Activated T-cell treated with anti-CD3 and anti-CD28 coated beads, Interleukin-2, amount 50 U/mL, for 72 hours (primary cell): ENCODE data around the gene ZSWIM6. TPM values are rescaled to one million over a fixed set of nuclear protein-coding genes. Genes with fewer than 3 reads are reported as not detected.

Experiments used
- ATAC-seq, 2 donors: fragments of 150-1000 bp; cut with Tn5 transposase; replicated peaks in 1 of 2; 2 replicates each; pipeline ENCODE4 v1.10.0; 2021; ENCODE audit warnings: moderate library complexity in 2 of 2, mild to moderate bottlenecking in 1 of 2
- DNase-seq, 2 donors: peaks; one replicate each; pipeline ENCODE4 v3.0.0; 2021 to 2022; ENCODE audit warnings: mixed read lengths in 1 of 2
- H3K27ac Mint-ChIP-seq: one replicate; pipeline ENCODE4 v1.8.0; 2022; ENCODE audit warnings: mild to moderate bottlenecking, moderate library complexity, mixed read lengths
- H3K27me3 Mint-ChIP-seq: one replicate; pipeline ENCODE4 v1.8.0; 2022; ENCODE audit warnings: low read depth, mixed read lengths
- H3K36me3 Mint-ChIP-seq, 2 donors: one replicate each; pipeline ENCODE4 v1.8.0; 2022; ENCODE audit warnings: mixed read lengths in 2 of 2, mild to moderate bottlenecking in 1 of 2; ENCODE audit not compliant: insufficient read depth in 2 of 2
- H3K4me1 Mint-ChIP-seq: one replicate; pipeline ENCODE4 v1.8.0; 2022; ENCODE audit warnings: low read depth, mixed read lengths
- H3K4me3 Mint-ChIP-seq, 2 donors: one replicate each; pipeline ENCODE4 v1.8.0; 2022; ENCODE audit warnings: mild to moderate bottlenecking in 2 of 2, mixed read lengths in 2 of 2, moderate library complexity in 2 of 2
- H3K9me3 Mint-ChIP-seq, 2 donors: one replicate each; pipeline ENCODE4 v1.8.0; 2022; ENCODE audit warnings: mixed read lengths in 2 of 2
- total RNA-seq, 2 donors: library from RNA; stranded (reverse); gene quantifications; one replicate each; pipeline ENCODE4 v1.2.3, GENCODE V29; 2022

The ZSWIM6 gene
- total RNA-seq, 2 donors from 2014 or later: 6.9 to 8.6 TPM

DNA sequence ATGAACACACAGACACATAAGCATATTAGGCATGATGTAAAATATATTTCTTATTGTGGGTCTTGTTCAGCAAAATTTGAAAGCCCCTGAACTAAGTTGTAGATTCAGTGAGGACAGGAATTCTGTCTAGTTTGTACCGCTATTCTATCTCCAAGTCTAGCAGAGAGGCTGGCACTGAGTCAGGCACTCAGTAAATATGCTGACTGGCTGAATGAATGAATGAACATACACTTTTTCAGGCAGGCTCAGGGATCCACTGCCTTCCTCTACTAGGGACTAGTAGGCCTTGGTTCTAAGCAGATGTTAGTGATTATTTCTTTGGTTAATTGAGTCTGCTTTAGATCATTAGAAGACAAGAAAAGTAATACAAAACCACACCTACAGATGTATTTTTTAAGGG, 157.5 kb downstream of the ZSWIM6 start:
- Mint-ChIP-seq H3K9me3 (peaks cover 2 to 3% of the 10 kb centered on the region in 2 donors), H3K27me3 (no peaks in the 10 kb centered on the region), H3K36me3 (peaks cover 4 to 5% of the 10 kb centered on the region in 2 donors), H3K4me3 (no peak overlapping the region), H3K27ac (no peak overlapping the region), H3K4me1 (no peaks in the 10 kb centered on the region)
- DNase-seq (no peak), ATAC-seq (no peak)

GRCh38 chr5:61491861-61492260, 159.8 kb downstream of the ZSWIM6 start:
- DNase-seq (no peak), ATAC-seq (no peak)
- H3K27ac Mint-ChIP-seq: no peak overlapping the region
- peaks cover 4% of the 10 kb centered on the region in 2 donors for H3K36me3 Mint-ChIP-seq
- H3K9me3 Mint-ChIP-seq: peaks cover 0 to 3% of the 10 kb centered on the region in 2 donors
- H3K4me3 Mint-ChIP-seq: no peak overlapping the region
- no peaks in the 10 kb centered on the region for H3K27me3 Mint-ChIP-seq
- no peaks in the 10 kb centered on the region for H3K4me1 Mint-ChIP-seq

DNA sequence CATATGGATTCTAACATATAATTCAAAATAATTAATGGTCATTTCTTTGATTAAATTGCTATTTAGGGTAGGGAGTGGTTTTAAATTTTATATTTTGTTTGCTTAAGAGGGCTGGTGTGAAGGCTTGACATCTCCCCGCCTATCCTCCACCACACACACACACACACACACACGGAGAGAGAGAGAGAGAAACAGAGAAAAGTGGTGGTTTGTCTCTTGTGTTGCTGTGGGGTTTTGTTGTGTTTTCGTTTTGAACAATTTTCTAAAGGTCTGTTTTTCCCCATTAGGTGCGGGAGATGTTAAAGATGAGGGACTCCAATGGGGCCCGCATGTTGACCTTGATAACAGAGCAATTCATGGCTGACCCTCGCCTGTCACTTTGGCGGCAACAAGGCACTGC, 161.9 kb downstream of the ZSWIM6 start:
- Mint-ChIP-seq H3K36me3 (peaks cover 2 to 3% of the 10 kb centered on the region in 2 donors), H3K4me1 (no peaks in the 10 kb centered on the region), H3K9me3 (no peaks in the 10 kb centered on the region), H3K27me3 (no peaks in the 10 kb centered on the region), H3K4me3 (no peak overlapping the region), H3K27ac (no peak overlapping the region)
- ATAC-seq (no peak), DNase-seq (no peak)

- ATAC-seq (no peak), DNase-seq (no peak)
- Mint-ChIP-seq H3K4me1 (no peaks in the 10 kb centered on the region), H3K9me3 (no peaks in the 10 kb centered on the region), H3K36me3 (peaks cover 2% of the 10 kb centered on the region in 2 donors), H3K27me3 (no peaks in the 10 kb centered on the region), H3K27ac (no peak overlapping the region), H3K4me3 (no peak overlapping the region)
These were observed 164.4 kb downstream of the ZSWIM6 start for GRCh38 chr5:61496446-61496845.

DNA sequence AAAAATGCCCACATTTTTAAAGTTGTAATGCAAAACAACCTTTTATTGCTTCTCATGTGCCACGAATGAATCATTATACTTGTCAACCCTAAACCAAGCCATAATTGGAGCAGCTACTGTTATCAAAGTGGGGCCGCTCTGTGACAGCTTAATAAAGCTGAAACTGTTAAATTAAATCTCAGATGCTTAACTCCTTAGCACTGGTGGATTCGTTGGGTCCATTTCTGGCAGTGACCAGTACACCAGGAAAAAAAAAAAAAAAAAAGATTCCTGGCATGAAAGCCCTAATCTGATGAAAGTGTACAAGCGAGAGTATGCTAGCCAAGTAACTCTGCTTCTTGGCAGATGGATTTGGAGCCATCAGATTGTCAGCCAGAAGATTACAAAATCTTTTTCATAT, 164.8 kb downstream of the ZSWIM6 start:
- DNase-seq (no peak), ATAC-seq (no peak)
- Mint-ChIP-seq H3K9me3 (no peaks in the 10 kb centered on the region), H3K4me3 (no peak overlapping the region), H3K27ac (no peak overlapping the region), H3K4me1 (no peaks in the 10 kb centered on the region), H3K36me3 (peaks cover 2% of the 10 kb centered on the region in 2 donors), H3K27me3 (no peaks in the 10 kb centered on the region)

GRCh38 chr5:61498121-61498520, 166.1 kb downstream of the ZSWIM6 start:
- Mint-ChIP-seq H3K4me1 (no peaks in the 10 kb centered on the region), H3K4me3 (no peak overlapping the region), H3K27ac (no peak overlapping the region), H3K36me3 (peaks cover 2% of the 10 kb centered on the region in 2 donors), H3K9me3 (no peaks in the 10 kb centered on the region), H3K27me3 (no peaks in the 10 kb centered on the region)
- DNase-seq (no peak), ATAC-seq (no peak)

- Mint-ChIP-seq H3K4me1 (no peaks in the 10 kb centered on the region), H3K27me3 (no peaks in the 10 kb centered on the region), H3K4me3 (no peak overlapping the region), H3K9me3 (no peaks in the 10 kb centered on the region), H3K36me3 (peaks cover 0 to 3% of the 10 kb centered on the region in 2 donors), H3K27ac (no peak overlapping the region)
- ATAC-seq (no peak), DNase-seq (no peak)
These were observed 169.9 kb downstream of the ZSWIM6 start for GRCh38 chr5:61501971-61502370.

GRCh38 chr5:61504143-61504770, 172.2 kb downstream of the ZSWIM6 start:
- H3K4me1 Mint-ChIP-seq: no peaks in the 10 kb centered on the region
- DNase-seq: no peak
- H3K36me3 Mint-ChIP-seq: peaks cover 1 to 5% of the 10 kb centered on the region in 2 donors
- no peak overlapping the region for H3K4me3 Mint-ChIP-seq
- no peak overlapping the region for H3K27ac Mint-ChIP-seq
- ATAC-seq: no peak
- peaks cover 0 to 2% of the 10 kb centered on the region in 2 donors for H3K9me3 Mint-ChIP-seq
- no peaks in the 10 kb centered on the region for H3K27me3 Mint-ChIP-seq

- Mint-ChIP-seq H3K27me3 (no peaks in the 10 kb centered on the region), H3K27ac (no peak overlapping the region), H3K4me1 (no peaks in the 10 kb centered on the region), H3K36me3 (peaks cover 4 to 8% of the 10 kb centered on the region in 2 donors), H3K9me3 (peaks cover 2% of the 10 kb centered on the region in 2 donors), H3K4me3 (no peak overlapping the region)
- no peak for DNase-seq
- ATAC-seq: no peak
These were observed 173.2 kb downstream of the ZSWIM6 start for GRCh38 chr5:61505281-61505680.

GRCh38 chr5:61507232-61507631, 175.2 kb downstream of the ZSWIM6 start:
- no peak for ATAC-seq
- no peak overlapping the region for H3K4me3 Mint-ChIP-seq
- peaks cover 2 to 4% of the 10 kb centered on the region in 2 donors for H3K9me3 Mint-ChIP-seq
- no peaks in the 10 kb centered on the region for H3K4me1 Mint-ChIP-seq
- no peak for DNase-seq
- H3K27me3 Mint-ChIP-seq: no peaks in the 10 kb centered on the region
- H3K27ac Mint-ChIP-seq: no peak overlapping the region
- peaks cover 4 to 8% of the 10 kb centered on the region in 2 donors for H3K36me3 Mint-ChIP-seq

DNA sequence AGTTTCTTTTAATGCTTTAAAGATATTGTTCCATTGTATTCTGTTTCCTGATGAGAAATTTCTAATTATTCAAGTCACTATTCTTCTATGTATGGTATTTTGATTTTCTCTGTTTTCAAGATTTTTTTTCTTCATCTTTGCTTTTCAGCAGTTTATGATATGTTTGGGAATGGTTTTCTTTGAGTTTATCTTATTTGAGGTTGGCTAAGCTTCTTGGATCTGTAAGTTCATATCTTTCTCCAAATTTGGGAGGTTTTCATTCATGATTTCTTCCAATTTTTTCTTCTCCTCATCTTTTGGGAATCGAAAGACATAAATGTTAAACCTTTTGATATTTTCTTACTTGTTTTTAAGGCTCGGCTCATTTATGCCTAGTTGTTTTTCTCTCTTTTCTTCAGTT, 184.9 kb downstream of the ZSWIM6 start:
- no peak overlapping the region for H3K27ac Mint-ChIP-seq
- peaks cover 7 to 14% of the 10 kb centered on the region in 2 donors for H3K36me3 Mint-ChIP-seq
- H3K27me3 Mint-ChIP-seq: no peaks in the 10 kb centered on the region
- no peak overlapping the region for H3K4me3 Mint-ChIP-seq
- peaks cover 9% of the 10 kb centered on the region in 2 donors for H3K9me3 Mint-ChIP-seq
- DNase-seq: no peak
- no peaks in the 10 kb centered on the region for H3K4me1 Mint-ChIP-seq
- ATAC-seq: no peak

DNA sequence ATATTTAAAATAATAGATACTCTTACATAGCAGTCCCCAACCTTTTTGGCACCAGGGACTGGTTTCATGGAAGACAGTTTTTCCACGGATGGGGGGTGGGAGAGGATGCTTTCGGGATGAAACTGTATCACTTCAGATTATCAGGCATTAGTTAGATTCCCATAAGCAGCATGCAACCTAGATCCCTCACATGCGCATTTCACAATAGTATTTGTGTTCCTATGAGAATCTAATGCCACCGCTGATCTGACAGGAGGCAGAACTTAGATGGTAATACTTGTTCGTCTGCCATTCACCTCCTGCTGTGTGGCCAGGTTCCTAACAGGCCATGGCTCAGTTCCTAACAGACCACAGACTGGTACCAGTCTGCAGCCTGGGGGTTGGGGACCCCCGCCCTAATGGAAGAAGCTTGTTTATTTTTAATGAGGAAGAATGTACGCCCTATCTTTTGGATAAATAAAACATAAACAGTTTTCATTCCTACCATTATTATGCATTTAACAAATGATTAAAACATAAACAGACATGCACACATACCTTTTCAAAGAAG, 187.7 kb downstream of the ZSWIM6 start:
- ATAC-seq (no peak), DNase-seq (no peak)
- H3K36me3 Mint-ChIP-seq: peaks cover 3 to 14% of the 10 kb centered on the region in 2 donors
- H3K4me1 Mint-ChIP-seq: no peaks in the 10 kb centered on the region
- H3K4me3 Mint-ChIP-seq: no peak overlapping the region
- peaks cover 4 to 5% of the 10 kb centered on the region in 2 donors for H3K9me3 Mint-ChIP-seq
- no peak overlapping the region for H3K27ac Mint-ChIP-seq
- no peaks in the 10 kb centered on the region for H3K27me3 Mint-ChIP-seq

DNA sequence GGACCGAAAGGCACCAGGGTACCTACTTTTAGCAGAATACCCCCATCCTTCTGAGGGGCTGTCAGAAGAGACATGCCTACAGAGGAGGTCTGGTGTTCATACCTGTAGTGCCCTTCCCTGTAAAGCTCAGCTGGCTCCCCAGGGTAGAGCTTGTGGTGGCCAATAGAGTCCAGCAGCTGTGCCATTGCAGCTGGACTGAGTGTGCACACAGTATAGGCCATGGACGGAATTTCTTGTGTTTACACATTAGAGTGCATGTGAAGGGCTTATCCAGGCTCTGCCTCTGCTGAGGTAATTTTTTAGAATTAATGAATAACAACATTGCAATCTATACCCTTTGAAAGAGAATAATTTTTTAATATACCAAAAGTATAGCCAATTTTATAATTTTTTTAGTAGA, 191.0 kb downstream of the ZSWIM6 start:
- H3K4me1 Mint-ChIP-seq: no peaks in the 10 kb centered on the region
- no peak overlapping the region for H3K4me3 Mint-ChIP-seq
- H3K36me3 Mint-ChIP-seq: peaks cover 3 to 11% of the 10 kb centered on the region in 2 donors
- no peaks in the 10 kb centered on the region for H3K9me3 Mint-ChIP-seq
- no peaks in the 10 kb centered on the region for H3K27me3 Mint-ChIP-seq
- DNase-seq (no peak), ATAC-seq (no peak)
- H3K27ac Mint-ChIP-seq: no peak overlapping the region

DNA sequence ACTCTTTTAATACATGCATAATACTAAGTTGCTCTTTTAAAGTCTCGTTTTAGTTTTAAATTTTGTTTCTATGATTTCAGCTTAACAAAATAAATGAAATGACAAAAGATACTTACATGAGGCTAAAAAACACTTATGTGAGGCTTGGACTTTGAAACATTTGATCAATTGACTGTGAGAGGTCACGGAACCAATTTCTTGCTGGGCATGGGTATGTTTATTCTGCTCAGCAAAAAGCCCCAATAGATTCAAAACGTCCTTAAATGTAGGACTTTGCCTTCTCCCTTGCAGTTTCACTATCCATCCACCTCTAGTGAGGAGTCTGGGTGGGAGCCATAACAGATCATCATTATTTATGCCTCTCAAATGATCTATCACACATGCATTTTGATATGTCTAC, 191.9 kb downstream of the ZSWIM6 start:
- ATAC-seq (no peak), DNase-seq (no peak)
- H3K4me3 Mint-ChIP-seq: no peak overlapping the region

More for the DNA sequence above, 191.9 kb downstream of the ZSWIM6 start:
- no peak overlapping the region for H3K27ac Mint-ChIP-seq
- no peaks in the 10 kb centered on the region for H3K27me3 Mint-ChIP-seq
- H3K4me1 Mint-ChIP-seq: no peaks in the 10 kb centered on the region
- no peaks in the 10 kb centered on the region for H3K9me3 Mint-ChIP-seq
- peaks cover 3 to 11% of the 10 kb centered on the region in 2 donors for H3K36me3 Mint-ChIP-seq
